Measurements from ENCODE around the gene ARHGEF10L.

Gene ARHGEF10L

DNA sequence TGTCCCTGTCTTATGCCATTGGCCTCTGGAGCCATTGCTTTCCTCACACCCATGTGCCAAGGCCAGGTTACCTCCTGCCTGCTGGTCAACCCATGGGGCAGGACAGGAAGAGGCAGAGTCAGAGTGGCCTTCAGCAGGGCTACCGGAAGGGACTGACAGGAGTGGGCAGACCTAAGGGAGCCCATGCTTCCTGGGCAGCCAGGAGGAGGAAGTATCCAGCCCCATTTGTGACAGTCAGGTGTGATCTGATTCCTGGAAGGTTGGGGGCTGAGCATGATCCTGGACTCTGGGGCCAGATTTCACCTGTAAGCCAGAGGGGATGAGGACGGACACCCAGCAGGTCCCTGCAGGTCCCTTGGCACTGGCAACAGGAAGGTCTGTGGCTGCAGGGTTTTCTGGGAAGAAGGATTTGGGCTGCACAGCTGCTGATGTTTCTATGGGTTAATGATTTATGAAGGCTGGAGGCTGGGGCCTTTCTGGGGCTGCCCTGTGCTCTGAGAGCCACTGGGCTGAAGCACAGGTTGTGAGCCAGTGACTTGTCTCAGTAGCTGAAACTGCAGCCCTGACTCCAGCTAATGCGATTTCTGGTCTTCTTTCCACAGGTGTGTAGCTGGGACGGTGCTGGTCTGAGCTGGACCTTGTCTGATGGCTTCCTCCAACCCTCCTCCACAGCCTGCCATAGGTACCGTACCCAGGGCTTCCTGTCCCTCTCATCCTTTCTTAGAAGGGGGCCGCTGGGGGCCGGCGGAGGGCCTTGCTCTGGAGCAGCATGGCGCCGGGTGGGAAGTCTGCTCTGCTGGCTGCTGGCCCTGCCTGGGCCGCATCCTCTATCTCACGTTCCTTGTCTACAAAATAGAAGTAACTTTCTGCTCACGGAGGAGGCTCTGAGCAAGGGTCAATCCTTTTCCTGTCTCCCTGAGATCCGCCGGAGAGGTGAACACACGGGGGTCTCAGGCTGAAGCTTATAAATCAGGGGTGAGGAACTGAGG is 40.7 kb downstream of the ARHGEF10L start:
- H3K27me3 ChIP-seq (ENCODE audit: control insufficient read depth, insufficient read depth, low read length), result no peaks in the 10 kb centered on the region
- H3K4me1 ChIP-seq (ENCODE audit: control insufficient read depth, insufficient read depth, low read length), result peaks cover 48% of the 10 kb centered on the region
- H3K9me3 ChIP-seq (ENCODE audit: control insufficient read depth, low read length), result no peaks in the 10 kb centered on the region
- no peaks in the 10 kb centered on the region for H3K36me3 ChIP-seq (ENCODE audit: control insufficient read depth, insufficient read depth, low read length)
- H3K4me3 ChIP-seq (ENCODE audit: low read length), result no peak overlapping the region
- peak overlapping the region; percentile 61 for H3K9ac ChIP-seq (ENCODE audit: low read length)

DNA sequence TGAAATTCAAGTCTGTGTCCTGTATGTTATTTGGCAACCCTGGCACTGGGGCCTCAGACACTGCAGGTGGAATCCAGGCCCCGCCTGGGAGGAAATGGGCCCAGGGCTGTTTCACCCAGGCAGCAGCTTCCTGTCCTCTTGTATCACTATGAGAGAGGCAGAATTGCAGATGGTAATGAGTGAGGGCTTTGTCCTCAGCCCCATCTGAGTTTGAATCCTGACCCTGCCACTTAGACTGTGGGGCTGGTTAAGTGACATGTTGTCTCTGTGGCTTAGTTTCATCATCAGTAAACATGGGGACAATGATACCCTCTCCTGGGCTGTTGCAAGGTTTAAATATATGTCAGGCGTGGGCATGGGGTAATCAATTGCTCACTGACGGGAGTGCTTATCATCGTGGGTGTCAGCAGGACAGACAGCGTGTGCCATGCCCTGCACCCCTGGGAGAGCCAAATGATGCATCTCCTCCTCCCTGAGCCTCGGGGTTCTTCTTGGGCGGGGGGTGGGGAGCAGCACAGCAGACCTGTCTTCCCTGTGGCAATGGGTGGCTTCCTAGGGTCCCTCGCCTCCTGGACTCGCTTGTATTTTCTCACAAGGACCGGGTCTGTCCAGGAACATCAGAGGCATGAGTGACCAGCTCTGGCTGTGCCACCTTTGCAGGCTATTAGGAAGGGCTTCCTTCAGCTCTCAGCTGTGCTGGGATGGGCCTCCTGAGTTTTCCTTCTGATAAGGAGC is 42.1 kb downstream of the ARHGEF10L start:
- H3K27me3 ChIP-seq (ENCODE audit: control insufficient read depth, insufficient read depth, low read length), result no peaks in the 10 kb centered on the region
- peaks cover 41% of the 10 kb centered on the region for H3K4me1 ChIP-seq (ENCODE audit: control insufficient read depth, insufficient read depth, low read length)
- H3K9me3 ChIP-seq (ENCODE audit: control insufficient read depth, low read length), result no peaks in the 10 kb centered on the region
- peak overlapping the region; percentile 19 for H3K9ac ChIP-seq (ENCODE audit: low read length)
- no peaks in the 10 kb centered on the region for H3K36me3 ChIP-seq (ENCODE audit: control insufficient read depth, insufficient read depth, low read length)
- no peak overlapping the region for H3K4me3 ChIP-seq (ENCODE audit: low read length)

DNA sequence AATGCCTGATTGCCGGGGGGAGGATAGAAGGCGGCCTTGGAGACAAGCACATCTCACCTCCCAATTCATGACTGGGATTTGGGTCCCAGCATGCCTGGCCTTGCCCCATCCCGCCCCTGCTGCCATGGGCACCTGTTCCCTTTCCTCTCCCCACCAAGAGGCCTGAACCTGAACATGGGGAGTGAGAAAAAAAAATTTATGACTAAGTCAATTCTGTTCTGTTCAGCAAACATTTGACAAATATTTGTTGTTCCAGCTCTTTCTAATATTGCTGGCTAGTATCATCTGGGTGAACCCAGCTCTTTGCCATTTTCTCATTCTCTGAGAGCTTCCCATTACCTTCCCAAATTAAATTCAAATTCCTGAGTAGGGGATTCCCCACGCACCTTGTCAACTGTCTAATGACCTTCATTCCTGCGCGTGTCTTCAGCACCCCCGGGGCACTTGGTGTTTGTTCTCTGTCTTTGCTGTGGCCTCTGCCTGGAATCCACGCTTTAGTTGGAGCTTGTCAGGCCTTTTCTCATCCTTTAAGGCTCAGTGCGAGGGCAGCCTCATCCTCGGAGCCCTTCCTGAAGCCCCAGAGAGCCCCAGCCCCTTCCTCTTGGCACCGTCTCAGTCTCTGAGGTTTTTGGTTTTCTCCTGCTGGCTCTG is 42.8 kb downstream of the ARHGEF10L start:
- Histone ChIP-seq H3K4me3 (ENCODE audit: low read length) (no peak overlapping the region), H3K9me3 (ENCODE audit: control insufficient read depth, low read length) (no peaks in the 10 kb centered on the region), H3K9ac (ENCODE audit: low read length) (peak overlapping the region; percentile 19), H3K27me3 (ENCODE audit: control insufficient read depth, insufficient read depth, low read length) (no peaks in the 10 kb centered on the region), H3K36me3 (ENCODE audit: control insufficient read depth, insufficient read depth, low read length) (no peaks in the 10 kb centered on the region), H3K4me1 (ENCODE audit: control insufficient read depth, insufficient read depth, low read length) (peaks cover 46% of the 10 kb centered on the region)

DNA sequence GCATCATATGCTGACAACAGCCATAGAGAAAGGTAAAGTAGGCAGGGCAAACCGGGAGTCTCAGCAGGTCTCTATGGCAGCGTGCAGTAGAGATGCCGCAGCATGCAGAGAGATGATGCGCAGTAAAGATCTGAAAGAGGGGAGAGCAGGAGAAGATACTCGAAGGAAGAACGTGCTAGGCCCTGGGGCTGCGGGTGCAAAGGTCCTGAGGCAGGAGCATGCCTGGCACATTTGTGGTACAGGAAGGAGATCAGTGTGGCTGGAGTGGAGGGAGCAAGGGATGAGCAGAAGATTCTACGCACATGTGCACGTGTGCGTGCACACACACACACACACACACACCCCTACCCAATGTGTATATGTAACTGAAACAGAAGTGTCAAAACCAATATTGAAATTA is 45.0 kb downstream of the ARHGEF10L start:
- H3K4me1 ChIP-seq (ENCODE audit: control insufficient read depth, insufficient read depth, low read length), result peaks cover 62% of the 10 kb centered on the region
- H3K9ac ChIP-seq (ENCODE audit: low read length), result no peak overlapping the region
- no peaks in the 10 kb centered on the region for H3K9me3 ChIP-seq (ENCODE audit: control insufficient read depth, low read length)
- no peaks in the 10 kb centered on the region for H3K27me3 ChIP-seq (ENCODE audit: control insufficient read depth, insufficient read depth, low read length)
- H3K36me3 ChIP-seq (ENCODE audit: control insufficient read depth, insufficient read depth, low read length), result no peaks in the 10 kb centered on the region
- H3K4me3 ChIP-seq (ENCODE audit: low read length), result no peak overlapping the region

DNA sequence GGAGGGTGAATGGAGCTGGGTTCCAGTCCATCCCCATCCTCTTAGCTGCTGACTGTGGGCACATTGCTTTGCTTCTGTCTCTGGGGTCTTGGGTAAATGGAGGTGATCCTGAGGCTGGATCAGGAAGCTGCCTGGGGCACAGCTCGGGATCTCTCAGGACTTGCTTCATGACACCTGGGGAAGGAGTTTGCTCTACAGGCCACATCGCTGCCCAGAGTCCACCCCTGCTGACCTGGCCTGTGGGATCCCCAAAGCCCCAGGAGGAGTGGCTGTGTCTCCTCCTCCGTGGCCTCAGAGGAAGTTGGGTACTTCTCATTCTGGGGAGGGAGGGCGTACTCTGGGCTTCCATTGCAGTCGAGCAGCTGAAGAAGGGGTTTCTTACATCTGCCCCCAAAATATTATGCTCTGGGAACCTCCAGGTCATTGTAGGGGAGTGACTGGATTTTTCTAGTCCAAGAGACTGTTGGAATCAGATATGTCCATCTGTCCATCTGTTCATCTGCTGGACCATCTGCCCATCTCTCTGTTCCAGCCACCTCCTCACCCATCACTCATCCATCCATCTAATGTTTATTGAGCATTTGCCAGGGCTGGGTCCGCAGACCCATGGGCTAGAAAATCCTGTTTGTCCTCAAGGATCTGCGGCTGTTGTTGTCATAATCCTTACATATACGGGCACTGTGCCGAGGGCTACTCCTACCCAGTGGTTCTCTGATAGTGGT is 45.9 kb downstream of the ARHGEF10L start:
- Histone ChIP-seq H3K27me3 (ENCODE audit: control insufficient read depth, insufficient read depth, low read length) (no peaks in the 10 kb centered on the region), H3K4me3 (ENCODE audit: low read length) (no peak overlapping the region), H3K9ac (ENCODE audit: low read length) (peak overlapping the region; percentile 1), H3K4me1 (ENCODE audit: control insufficient read depth, insufficient read depth, low read length) (peaks cover 53% of the 10 kb centered on the region), H3K36me3 (ENCODE audit: control insufficient read depth, insufficient read depth, low read length) (no peaks in the 10 kb centered on the region), H3K9me3 (ENCODE audit: control insufficient read depth, low read length) (no peaks in the 10 kb centered on the region)

DNA sequence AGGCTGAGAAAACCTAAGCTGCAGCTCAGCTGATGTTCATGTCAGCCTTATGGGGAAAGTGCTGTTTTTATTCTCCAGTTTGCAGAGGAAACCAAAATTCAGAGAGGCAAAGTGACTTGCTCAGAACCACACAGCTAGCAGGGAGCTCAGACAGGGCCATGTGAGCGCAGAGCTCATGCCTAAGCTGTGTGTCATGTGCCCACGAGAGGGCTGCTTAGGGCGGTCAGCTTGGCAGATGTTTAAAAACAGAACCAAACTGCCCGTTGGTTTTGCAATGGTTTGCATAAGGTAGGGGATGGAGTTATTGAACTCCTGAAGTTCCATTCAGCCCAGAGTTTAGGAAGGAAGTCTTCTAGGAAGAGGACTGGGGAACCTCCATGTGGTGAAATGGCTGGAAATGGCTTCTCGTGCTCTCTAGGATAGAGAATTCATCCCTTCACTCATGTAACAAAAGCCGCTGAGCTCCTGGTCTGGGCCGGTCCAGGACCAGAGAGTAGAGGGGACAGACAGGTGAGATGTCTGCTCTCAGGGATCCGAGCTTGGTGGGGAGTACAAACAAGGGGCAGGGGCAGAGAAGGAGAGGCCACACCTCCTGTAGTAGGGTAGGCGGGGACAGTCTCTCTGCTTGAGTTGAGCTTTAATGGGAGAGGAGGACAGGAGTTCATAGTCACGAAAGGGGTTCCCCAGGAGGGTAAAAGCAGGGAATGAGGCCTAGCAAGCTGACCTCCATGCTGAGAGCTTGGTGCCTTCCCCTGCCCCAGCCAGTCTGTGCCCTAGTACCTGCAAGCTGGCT is 46.9 kb downstream of the ARHGEF10L start:
- no peak overlapping the region for H3K9ac ChIP-seq (ENCODE audit: low read length)
- peaks cover 47% of the 10 kb centered on the region for H3K4me1 ChIP-seq (ENCODE audit: control insufficient read depth, insufficient read depth, low read length)

DNA sequence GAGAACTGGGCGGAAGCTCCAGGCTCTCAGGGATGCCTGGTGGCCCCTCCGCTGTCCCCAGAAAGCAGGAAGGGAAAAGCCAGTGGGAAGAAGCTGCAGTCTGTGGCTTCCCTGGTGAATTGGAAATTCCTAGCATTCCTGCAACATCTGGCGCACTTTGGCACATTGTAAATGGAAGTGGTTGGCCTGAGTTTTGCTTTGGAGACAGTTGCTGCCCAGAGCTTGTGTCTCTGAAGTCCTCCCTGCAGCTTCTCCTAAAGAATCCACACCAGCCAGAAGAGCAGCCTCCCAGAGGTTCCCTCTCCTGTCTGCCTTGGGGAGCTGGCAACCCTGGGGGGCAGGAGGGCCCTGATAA is 48.2 kb downstream of the ARHGEF10L start:
- Histone ChIP-seq H3K4me1 (ENCODE audit: control insufficient read depth, insufficient read depth, low read length) (peaks cover 34% of the 10 kb centered on the region), H3K9me3 (ENCODE audit: control insufficient read depth, low read length) (no peaks in the 10 kb centered on the region), H3K27me3 (ENCODE audit: control insufficient read depth, insufficient read depth, low read length) (no peaks in the 10 kb centered on the region), H3K36me3 (ENCODE audit: control insufficient read depth, insufficient read depth, low read length) (no peaks in the 10 kb centered on the region), H3K4me3 (ENCODE audit: low read length) (no peak overlapping the region), H3K9ac (ENCODE audit: low read length) (no peak overlapping the region)

More for the DNA sequence above, 46.9 kb downstream of the ARHGEF10L start:
- H3K36me3 ChIP-seq (ENCODE audit: control insufficient read depth, insufficient read depth, low read length), result no peaks in the 10 kb centered on the region
- no peaks in the 10 kb centered on the region for H3K27me3 ChIP-seq (ENCODE audit: control insufficient read depth, insufficient read depth, low read length)
- H3K4me3 ChIP-seq (ENCODE audit: low read length), result no peak overlapping the region
- H3K9me3 ChIP-seq (ENCODE audit: control insufficient read depth, low read length), result no peaks in the 10 kb centered on the region

DNA sequence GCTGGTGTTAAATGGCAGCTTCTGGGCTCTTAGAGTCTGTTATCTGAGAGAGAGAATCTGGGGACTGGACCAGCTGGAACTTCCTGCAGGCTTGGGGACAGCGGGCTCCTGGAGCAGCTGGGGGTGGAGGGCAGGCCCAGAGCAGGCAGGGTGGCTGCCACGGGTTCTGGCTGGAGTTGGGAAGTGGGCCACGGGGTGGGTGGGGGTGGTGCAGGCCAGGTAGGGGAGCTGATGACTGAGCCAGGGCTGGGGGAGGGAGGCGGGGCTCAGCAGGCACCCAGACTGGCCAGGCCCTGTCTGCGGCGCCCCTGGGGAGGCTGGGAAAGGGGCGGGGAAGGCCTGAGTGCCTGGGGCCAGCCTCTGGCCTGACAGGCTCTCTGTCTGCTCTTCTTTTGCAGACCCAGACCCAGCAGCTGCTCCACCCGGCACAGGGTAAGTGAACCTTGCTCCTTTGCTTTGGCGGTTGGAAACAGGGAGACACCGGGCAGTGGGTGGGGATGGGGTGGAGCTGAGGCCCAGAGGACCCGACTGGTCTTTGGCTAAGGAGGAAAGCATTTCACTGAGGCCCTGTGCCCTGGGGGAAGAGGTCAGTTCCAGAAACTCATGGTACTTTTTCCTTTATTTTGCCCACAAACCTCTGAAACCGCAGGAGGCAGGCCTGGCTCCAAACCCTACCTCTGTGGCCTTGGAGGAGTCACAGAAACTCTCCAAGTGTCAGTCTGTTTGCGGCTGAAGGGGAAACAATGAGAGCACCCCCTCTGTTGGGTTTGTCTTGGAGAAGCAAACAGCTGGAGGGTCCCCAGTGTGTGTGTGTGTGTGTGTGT is 48.8 kb downstream of the ARHGEF10L start:
- Histone ChIP-seq H3K9ac (ENCODE audit: low read length) (peak overlapping the region; percentile 33), H3K4me3 (ENCODE audit: low read length) (no peak overlapping the region), H3K4me1 (ENCODE audit: control insufficient read depth, insufficient read depth, low read length) (peaks cover 33% of the 10 kb centered on the region), H3K9me3 (ENCODE audit: control insufficient read depth, low read length) (no peaks in the 10 kb centered on the region), H3K27me3 (ENCODE audit: control insufficient read depth, insufficient read depth, low read length) (no peaks in the 10 kb centered on the region), H3K36me3 (ENCODE audit: control insufficient read depth, insufficient read depth, low read length) (no peaks in the 10 kb centered on the region)

DNA sequence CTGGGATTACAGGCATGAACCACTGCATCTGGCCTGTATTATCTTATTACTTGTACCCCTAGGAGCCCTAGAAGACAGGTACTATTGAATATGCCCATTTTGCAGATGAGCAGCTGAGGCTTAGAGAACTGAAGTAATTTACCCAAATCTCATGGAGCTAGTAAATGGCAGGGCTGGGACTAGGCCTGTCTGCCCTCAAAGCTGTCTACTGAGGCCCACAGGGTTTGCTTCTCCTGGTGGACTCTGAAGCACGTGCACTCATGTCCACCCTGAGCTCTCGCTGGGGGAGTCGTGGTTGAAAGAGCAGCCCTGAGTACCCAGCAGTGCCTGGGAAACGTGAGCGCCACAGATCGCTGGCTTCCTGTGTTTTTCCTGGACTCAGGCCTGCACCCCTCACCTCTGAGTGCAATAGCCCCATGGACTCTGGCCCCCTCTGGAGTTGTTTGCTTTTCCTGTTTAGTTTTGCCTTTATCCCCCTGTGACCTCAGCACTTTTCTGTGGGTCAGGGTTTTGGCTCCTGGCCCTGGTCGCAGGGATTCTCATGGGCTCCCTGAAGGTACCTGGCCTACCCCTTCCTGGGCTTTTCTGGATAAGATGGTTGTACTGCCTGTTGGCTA is 52.4 kb downstream of the ARHGEF10L start:
- Histone ChIP-seq H3K4me1 (ENCODE audit: control insufficient read depth, insufficient read depth, low read length) (peaks cover 30% of the 10 kb centered on the region), H3K27me3 (ENCODE audit: control insufficient read depth, insufficient read depth, low read length) (no peaks in the 10 kb centered on the region), H3K4me3 (ENCODE audit: low read length) (no peak overlapping the region), H3K9me3 (ENCODE audit: control insufficient read depth, low read length) (no peaks in the 10 kb centered on the region), H3K9ac (ENCODE audit: low read length) (no peak overlapping the region), H3K36me3 (ENCODE audit: control insufficient read depth, insufficient read depth, low read length) (no peaks in the 10 kb centered on the region)

DNA sequence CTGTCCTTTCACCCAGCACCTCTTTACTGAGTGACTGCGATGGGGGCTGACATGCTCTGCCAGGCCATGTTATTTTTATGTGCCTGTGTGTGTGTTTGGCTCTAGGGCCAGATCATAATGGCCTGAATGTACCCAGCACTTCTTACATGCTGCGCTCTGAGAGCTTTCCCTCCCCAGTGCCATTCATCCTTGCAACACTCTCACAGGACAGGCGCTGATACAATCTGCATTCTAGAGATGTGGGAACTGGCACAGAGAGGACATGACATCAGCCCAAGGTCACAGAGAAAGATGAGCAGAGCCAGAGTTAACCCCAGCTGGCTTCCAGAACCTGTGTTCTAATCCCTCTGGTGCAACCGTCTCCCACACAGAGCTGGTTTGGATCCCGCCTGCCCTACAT is 54.5 kb downstream of the ARHGEF10L start:
- Histone ChIP-seq H3K9me3 (ENCODE audit: control insufficient read depth, low read length) (no peaks in the 10 kb centered on the region), H3K4me3 (ENCODE audit: low read length) (no peak overlapping the region), H3K27me3 (ENCODE audit: control insufficient read depth, insufficient read depth, low read length) (no peaks in the 10 kb centered on the region), H3K36me3 (ENCODE audit: control insufficient read depth, insufficient read depth, low read length) (no peaks in the 10 kb centered on the region), H3K9ac (ENCODE audit: low read length) (no peak overlapping the region), H3K4me1 (ENCODE audit: control insufficient read depth, insufficient read depth, low read length) (peaks cover 20% of the 10 kb centered on the region)
